GM11168 (cell line): ENCODE measurements around the gene TSHZ1.

Experiments used
- in situ Hi-C: fragments of 300-500 bp; cut with MboI; formaldehyde crosslinking; loops from one replicate; pipeline ENCODE4 v1.12.0; 2022; ENCODE audit warnings: low sequenced_read_pairs; ENCODE audit not compliant: unreplicated experiment

TSHZ1 gene

DNA sequence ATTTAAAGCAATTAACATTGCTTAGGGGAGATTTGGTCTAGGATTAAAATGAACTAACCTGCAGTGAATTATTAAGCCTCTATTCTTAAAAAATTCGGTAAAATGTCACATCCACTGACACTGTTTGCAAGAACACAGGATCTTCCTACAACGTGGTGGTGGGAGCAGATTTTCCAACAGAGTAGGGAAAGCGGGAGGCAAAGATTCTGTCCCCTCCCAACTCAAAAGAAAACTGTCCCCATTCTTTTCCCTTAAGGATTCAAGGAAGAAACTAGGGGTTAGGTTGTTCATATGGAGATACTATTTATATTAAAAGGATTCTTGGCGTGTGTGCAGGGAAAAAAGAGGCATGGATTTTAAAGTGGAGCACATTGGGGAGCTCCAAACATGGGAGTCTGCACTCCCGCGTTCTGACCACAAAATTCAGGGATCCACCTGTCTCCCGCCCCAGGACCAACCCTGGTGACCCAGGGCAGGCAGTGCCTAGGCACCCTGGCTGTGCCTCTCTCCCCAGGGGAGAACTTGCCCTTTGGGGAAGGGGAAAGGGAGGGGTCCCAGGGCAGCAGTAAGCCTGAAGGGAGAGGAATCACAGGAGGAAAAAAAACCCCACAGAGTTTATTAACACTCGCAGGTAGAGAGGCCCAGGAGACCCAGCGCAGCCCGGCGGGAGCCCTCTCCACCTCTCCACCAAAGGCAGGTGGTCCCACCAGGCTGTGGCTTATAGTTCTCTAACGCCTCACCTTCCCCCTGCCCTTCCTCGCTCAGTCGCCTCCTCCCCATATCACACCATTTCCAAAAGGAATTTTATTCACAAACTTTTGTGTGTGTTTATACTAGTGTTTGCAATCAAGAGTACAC, 3.9 kb upstream of the TSHZ1 start:
- in situ Hi-C loops = no loop called here

DNA sequence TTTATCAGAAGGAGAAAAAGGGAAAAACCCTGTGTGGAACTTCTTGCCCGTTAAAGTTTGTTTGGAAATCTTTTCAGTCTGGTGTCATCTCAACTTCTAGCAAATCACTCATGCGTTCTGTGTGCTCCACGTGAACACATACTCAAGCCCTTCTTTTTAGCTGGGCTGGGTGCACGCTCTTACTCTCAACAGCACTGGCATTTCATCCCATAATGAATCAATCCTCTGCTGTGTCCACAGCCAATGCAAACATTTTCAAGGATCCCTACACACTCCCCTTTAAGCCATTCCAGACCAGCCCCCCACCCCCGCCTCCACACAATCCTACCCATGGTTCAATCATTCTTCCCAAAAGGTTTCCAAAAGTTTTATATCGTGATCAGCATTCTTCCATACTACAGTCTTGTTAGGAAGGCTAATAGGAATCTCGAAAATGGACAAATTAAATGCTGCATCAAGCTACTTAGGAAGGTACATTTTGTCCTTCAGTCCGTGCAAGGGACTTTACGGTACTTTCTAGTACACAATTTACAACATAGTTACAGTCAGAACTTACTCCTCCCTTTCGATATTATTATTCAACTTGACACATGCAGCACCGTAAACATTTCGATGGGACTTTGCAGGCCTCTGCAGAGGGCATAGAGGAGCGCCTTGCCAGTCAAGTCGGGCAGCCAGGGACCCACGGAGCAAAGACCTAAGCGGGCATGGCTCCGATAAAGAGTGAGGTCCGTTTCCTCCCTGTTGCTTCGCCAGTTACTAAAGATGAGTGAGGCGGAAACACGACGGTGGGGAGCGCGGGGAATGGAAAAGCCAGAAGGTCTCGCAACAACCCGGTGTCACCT, 3.1 kb upstream of the TSHZ1 start:
- in situ Hi-C loops = no loop called here

DNA sequence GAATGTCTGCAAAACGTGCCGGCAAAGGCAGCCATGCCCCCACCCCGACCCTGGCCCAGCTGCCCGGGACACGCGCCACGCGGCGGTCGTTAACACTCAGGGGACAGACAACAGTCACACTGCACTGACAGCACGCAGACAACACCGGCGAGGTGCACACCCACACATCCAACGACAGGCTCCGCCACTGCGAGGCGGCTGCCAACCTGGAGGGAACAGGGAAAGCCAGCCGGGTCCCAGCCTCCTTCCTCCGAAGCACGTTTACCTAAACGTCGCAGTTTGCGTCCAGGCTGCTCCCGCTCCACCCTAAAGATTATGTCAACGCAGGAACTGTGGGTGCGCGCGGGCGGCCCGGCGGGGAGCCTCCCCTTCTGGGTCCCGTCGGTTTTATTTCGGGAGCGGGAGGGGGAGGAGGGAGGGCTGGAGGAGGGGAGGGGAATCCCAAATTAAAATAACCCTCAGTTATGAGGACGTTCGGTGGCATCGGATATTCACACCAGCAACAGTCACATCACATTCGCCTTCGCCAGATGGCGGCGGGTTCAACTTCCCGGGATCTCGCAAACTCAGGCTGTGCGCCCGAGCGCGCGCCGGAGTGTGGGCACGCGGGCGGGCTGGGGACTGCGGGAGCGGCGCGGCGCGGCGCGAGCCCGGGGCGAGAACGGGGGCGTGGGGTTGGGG, 2.3 kb upstream of the TSHZ1 start:
- in situ Hi-C loops = no loop called here

DNA sequence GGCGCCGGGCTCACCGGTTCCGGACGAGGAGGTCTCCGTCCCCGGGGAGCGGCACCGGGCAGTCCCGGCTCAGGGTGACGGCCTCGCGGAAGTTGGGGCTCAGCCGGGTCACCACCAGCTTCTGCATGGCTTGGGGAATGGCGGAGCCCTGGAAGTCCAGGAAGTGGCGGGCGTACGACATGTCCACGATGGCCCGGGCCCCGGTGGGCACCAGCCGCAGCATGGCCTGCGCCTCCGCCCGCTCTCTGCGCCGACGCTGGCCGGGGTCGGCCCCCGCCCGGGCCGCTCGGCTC, 1.8 kb upstream of the TSHZ1 start:
- in situ Hi-C loops = no loop called here

DNA sequence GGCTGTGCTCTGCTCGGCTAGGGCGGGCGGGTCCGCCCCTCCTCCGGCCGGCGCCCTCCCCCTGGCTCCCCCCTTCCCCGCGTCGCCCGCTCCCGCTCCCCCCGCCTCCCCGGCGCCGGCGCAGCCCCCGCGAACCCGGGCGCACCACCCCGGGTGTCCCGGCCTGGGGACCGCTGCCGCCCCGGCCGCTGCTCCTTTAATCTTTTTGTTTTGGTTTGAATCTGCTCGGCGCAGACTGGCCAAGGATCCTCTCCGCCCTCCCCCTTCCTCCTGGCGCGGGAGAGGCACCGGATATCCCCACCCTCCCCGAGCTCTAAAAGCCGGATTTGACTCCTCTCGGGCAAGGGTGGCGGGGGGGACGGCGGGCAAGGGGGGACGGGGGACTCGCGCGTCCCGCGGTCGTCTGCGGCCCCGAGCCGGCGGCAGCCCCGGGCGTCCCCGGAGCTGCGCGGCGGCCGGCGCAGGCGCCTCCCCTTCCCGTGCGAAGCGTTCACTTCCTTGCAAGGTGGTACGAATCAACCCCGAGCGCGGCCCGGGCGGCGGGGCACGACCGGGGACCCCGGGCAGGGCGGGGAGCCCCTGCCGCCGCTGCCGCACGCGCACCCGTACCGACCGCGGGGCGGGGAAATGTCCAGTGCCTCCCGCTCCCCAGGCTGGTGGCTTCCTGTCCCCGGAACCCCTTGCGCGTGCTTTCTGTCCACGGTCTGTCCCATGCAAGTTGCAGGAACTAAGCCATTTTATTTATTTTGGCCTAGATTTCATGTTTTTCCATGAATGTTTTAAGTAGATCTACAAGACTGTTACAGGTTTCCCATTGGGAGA, 1.3 kb upstream of the TSHZ1 start, which contains the start of gene PTGR3:
PTGR3 (minus strand) TSS at position 11 of the 822 bp plus-strand sequence. CDS start 81 bp downstream, outside the sequence.
- in situ Hi-C loops = no loop called here

DNA sequence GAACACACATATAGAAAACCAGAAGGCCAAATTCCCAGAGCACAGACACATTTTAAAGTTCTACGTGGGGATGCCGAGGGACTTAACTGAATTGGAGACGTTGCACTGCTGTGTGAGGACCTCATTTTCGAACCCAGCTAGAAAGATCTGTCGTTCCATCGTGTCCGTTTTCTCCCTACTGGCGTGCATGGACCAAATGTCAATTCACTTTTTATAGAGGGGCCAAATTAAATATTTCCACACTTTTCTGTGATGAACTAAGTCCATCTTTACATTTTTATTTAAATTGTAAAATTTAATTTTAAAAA, 692 bp upstream of the TSHZ1 start:
- in situ Hi-C loops = no loop called here

DNA sequence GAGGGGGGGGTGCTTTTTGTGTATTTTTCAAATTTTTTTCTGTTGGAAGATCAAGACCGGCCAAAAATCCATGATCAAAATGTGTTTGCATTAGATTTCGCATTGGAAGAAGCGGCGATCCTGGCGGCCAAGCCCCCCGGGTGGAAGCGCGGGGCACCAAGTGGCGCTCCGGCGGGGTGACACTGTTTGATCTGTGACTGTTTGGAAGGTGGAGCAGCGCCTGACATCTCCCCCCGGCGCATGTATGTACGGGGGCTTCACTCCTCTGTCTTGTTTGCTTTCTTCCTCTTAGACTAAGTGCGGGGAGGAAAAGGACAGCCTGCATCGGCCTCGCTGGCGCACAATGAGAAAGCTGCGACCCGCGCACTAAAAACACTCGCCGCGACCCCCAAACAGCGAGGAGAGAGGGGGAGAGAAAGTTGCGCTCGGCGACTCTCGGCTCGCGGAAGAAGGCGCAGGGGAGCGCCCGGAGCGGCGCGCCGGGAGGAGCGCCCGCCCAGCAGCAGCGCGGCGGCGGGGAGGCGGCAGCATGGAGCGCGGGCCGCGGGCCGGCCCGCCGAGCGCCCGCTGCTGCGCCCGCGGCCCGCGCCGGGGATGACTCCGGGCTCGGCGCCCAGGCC, 515 bp downstream of the TSHZ1 start:
- in situ Hi-C loops = no loop called here

DNA sequence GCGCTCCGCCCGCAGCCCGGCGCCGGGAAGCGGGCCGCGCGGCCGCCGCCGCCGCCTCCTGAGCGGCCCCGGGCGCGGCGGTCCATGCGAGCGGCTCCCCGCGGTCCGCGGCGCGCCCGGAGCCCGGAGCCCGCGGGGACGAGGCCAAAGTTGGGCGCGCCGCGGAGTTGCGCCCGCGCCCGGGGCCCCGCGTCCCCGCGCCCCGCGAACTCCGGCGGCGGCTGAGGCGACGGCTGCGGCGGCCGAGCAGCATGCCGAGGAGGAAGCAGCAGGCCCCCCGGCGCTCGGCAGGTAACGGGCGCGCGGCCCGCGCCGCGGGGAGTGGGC, 992 bp downstream of the TSHZ1 start:
- in situ Hi-C loops = no loop called here

DNA sequence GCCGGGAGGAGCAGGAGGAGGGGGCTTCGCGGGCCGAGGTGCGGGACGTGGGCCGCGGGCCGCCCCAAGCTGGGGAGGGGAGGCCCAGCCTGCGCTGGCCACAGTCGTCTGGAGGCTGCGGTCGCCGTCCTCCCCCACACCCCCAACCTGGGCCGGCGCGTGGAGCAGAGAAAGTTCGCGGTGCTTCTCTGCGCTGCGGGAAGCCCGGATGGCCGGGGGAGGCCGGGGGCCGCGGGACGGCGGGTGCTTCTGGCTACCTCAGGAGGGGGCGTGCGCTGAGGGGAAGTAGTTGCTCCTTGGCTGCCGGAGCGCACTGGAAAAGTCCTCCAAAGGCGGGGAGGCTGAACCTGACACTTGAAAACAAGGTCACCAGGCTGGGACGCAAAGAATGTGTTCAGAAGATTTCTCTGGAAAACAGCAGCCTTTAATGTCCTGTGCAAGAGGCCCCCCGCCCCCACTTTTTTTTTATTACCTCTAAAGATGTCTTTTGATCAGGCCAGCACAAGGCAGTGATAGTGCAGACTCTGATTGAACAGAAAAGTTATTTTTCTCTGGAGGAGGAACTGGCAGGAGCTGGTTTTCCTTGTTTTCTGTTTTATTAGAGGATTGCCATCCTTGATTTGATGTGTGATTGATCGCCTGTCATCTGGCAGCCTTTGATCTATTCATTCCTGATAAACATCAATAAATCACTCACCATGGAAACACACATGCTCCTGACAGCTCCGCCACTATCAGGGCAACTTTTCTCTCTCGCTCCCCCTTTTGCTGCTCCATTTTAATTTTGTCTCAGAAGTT, 1.6 kb downstream of the TSHZ1 start:
- in situ Hi-C loops = no loop called here

DNA sequence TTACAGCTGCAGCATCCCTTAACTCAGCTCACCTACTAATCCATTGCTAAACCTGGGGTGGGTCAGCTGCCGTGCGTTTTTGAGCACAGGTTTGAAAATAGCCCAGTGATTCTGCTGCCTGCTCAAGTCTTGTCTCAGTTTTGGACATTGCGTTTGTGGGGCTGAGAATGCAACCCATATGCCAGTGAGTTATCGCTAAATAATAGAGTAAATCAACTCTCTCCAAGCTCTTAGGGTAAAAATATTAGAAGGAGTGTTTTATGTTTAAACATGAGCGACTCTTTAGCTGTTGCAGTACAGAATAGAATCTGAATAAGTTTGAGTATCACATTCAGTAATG, 2.1 kb downstream of the TSHZ1 start:
- in situ Hi-C loops = no loop called here

DNA sequence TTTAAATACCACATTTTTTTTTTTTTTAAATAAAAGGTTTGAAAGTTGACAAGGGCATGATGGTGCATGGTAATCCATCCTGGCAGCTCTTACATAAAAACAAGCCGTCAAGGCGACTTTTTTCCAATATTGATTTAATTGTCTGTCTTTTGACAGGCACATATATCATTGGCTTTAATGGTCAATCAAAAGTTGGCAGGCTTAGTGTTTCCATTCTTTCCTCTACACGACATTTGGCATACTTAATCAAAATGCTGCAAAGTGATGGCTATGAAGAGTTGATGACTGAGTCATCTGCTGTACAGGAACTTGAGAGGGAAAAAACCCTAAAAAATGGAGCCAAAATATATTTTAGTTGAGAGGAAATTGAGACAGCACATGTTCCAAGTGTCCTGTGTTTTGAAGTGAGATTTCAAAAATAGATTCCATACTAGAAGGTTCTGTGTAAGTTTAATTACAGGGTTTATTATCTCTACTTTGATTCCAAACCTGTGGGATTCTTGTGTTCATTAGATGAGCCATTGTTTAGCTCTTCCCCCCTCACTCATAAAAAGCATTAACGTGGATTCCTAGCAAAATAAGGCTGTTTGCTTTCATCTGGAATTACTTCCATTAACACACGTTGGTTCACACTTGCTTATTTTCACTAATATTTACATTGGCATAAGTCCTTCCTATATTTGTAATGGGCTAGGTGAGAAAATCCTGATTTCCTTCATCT, 3.2 kb downstream of the TSHZ1 start:
- in situ Hi-C loops = no loop called here

DNA sequence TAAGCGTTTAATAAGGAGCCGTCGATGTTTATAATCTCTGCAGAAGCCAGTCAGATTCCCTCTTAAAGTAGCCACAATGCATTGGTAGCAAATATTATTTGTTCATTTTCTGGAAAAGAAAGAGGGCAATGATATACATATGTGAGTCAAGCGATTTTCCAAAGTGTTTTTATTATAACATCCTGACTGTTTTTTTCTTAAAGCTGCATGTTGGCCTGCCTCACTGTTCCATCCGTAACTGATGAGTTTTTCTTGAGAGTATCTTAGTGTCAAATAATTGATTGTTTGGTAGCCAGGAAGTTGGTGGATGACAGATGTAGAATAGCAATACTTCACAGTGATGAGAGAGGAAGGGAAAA, 3.7 kb downstream of the TSHZ1 start:
- in situ Hi-C loops = no loop called here

DNA sequence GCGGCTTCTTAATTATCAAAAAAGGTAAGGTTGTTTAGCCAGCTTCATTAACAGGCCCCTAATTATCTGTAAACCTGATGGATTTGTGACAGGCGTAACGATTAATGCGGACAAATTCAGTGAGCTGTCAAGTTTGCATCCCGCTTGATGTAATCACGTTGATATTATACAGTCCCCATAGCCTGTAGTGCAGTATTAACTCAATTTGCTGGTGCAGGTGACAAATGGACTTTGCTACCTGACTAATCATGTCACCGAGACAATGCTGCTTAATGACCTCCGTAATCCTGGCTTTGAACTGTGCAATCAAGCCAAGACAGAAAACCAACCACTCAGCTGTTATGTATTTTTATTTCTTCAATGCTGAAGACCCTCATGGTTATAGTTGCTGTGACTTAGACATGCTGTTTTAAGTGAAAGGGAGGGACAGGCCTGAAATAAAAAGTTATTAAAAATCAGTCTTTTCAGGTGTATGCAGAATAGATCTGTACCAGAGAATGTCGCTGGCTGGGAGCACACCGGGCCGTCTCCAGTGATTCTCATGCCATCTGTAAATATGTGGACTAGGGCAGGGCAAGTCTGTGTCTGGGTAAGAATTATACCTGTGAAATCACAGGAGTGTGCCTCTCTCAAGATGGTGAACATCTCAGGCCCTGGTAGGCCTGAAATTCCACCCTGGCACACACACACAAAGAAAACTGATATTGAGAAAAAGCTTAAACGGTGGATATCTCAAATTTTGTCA, 4.3 kb downstream of the TSHZ1 start:
- in situ Hi-C loops = no loop called here

DNA sequence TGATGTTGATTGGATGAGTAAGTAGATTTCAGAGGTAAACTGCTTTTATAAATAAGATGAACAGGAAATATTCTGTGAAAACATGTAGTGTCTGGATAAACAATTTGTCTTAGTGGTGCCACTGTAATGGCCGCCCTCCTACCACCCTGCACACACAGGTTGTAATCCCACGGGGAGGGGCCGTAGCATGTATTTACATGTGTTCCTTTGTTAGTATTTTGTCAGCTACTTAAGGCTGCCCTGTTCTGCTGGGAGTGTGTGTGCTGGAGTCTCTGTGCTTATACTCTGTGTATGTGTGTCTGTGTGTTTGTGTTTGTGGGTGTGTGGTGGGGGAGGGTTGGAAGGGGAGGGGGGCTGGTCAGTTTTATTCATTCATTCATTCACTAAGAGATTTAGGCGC, 5.1 kb downstream of the TSHZ1 start:
- in situ Hi-C loops = no loop called here

DNA sequence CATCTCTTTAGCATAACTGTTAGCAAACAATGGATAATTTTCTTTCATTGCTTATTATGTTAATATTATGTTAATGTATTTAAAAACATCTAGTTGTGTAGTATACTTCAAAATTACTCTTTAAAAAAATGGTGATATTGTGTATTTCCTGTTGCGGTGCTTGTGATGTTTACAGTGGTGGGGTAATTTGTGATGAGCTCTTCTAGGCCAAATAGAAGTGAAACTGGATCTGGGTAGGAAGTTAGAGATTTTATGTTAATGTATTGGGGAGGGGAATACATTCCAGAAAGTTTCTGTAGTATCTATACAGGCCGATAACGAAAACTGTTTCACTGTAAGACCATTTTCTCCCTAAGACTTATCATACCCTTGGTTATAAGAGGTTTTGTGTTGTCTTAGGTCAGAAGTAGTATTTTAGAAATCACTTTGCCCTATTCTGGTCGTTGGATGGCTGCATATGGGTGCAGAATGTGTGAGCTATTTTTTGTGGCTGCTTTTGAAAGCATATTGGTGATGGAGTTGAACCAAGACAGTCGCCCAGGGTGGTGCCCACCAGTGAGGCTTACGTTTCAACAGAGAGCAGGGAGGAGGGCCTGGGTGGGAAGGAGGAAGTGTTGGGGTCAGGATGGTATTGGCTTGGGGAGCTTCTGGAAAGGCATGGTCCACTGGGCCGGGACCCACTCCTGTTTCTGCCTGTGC, 5.8 kb downstream of the TSHZ1 start:
- in situ Hi-C loops = no loop called here

DNA sequence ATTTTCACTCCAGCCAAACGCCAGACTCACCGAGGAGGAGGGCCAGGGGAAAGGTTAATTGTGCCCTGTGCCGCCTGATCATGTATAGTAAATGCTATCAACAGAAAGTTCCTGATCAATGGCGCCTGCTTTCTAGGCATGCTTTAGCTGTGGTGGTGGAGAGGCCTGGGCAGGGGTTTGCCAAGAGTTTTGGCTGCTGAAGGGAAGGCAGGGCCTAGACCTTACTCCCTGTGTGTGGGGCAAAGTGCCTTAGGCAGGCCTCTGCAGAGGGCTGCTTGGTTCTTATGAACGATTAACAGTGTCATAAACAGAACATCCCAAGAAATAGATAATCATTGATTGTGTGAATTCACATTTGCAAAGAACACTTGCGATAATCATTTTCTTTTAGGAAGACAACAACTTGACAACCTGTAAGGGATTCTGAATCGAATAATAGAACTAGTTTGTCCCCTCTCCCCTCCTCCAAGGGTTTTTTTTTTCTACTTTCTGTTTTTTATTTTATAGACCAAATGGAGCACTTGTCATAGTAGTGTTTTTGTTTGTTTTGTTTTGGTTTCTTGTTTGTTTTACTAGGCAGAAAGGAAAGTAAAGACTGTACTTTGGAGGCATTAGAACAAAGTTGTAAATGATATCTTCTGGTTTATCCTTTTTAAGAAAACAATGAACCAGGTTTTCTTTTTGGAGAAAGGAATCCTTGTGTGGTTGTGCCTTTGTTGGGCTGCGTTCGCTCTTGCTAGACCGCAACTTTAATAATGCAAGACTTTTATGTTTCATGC, 6.5 kb downstream of the TSHZ1 start:
- in situ Hi-C loops = no loop called here
